22Rv1 (cell line): ENCODE measurements around the gene RBMX.
"Not testable (repeated sequence)": the region's sequence is repeated elsewhere in the genome, so short reads cannot be mapped to it uniquely, and the experiment has no call there.

ENCODE experiments used
- H3K27ac ChIP-seq: fragments of 450-650 bp; 2 replicates; pipeline ENCODE4 v1.5.1; 2017
- ZFX ChIP-seq: fragments of 450-650 bp; IDR thresholded peaks from 2 replicates; pipeline ENCODE4 v1.6.1; 2017; ENCODE audit warnings: antibody characterized with exemption, borderline replicate concordance
- TF ChIP-seq, protein P1 (sequence below): fragments of 450-650 bp; IDR thresholded peaks from 2 replicates; pipeline ENCODE4 v1.5.1; 2017; ENCODE audit warnings: mild to moderate bottlenecking

Gene RBMX

GRCh38 chrX:136880452-136881013 lies at the start of gene RBMX:
Gene RBMX (minus strand): TSS chrX:136880725. CDS start chrX:136879427, 1,298 bp downstream.
- TF ChIP-seq ZFX: no peak
- TF ChIP-seq, protein P1, sequence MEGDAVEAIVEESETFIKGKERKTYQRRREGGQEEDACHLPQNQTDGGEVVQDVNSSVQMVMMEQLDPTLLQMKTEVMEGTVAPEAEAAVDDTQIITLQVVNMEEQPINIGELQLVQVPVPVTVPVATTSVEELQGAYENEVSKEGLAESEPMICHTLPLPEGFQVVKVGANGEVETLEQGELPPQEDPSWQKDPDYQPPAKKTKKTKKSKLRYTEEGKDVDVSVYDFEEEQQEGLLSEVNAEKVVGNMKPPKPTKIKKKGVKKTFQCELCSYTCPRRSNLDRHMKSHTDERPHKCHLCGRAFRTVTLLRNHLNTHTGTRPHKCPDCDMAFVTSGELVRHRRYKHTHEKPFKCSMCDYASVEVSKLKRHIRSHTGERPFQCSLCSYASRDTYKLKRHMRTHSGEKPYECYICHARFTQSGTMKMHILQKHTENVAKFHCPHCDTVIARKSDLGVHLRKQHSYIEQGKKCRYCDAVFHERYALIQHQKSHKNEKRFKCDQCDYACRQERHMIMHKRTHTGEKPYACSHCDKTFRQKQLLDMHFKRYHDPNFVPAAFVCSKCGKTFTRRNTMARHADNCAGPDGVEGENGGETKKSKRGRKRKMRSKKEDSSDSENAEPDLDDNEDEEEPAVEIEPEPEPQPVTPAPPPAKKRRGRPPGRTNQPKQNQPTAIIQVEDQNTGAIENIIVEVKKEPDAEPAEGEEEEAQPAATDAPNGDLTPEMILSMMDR: no peak

GRCh38 chrX:136921438-136921837 lies 40.9 kb upstream of the RBMX start:
- not testable (repeated sequence) for H3K27ac ChIP-seq

More at GRCh38 chrX:136880452-136881013, at the start of gene RBMX:
- H3K27ac ChIP-seq: peak within 1 kb of the TSS; percentile 83

DNA sequence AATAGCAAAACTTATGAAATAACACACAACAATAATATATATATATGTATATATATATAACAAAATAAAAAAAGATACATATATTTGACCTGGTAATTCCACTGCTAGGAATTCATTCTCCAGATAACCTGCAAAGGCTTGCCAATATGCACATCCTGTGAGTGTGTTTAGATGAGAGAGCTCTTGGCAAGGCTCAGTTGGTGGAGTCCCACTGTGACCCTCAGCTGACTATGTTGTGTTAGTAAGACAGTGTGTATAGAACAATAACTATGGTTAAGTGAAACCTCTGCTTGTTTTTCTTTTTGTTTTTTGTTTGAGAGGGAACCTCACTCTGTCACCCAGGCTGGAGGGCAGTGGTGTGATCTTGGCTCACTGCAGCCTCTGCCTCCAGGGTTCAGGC lies 39.5 kb upstream of the RBMX start:
- TF ChIP-seq, protein P1: no peak
- TF ChIP-seq ZFX: no peak
- H3K27ac ChIP-seq: no peak overlapping the region

- TF ChIP-seq ZFX: no peak
- TF ChIP-seq, protein P1: no peak
- no peak overlapping the region for H3K27ac ChIP-seq
Observed at GRCh38 chrX:136916827-136917226, 36.3 kb upstream of the RBMX start.

DNA sequence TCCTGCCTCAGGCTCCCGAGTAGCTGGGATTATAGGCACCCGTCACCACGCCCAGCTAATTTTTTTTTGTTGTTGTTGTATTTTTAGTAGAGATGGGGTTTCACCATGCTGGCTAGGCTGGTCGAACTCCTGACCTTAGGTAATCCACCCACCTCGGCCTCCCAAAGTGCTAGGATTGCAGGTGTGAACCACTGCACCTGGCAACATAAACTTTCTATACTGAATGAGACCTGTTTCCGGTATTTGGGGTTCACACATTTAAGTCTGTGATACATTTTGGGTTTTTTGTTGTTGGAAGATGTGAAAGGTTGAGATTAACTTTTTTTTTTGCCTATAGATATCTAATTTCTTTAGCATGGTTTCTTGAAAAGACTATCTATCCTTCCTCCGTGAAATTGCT lies 31.1 kb upstream of the RBMX start:
- H3K27ac ChIP-seq: not testable (repeated sequence)

DNA sequence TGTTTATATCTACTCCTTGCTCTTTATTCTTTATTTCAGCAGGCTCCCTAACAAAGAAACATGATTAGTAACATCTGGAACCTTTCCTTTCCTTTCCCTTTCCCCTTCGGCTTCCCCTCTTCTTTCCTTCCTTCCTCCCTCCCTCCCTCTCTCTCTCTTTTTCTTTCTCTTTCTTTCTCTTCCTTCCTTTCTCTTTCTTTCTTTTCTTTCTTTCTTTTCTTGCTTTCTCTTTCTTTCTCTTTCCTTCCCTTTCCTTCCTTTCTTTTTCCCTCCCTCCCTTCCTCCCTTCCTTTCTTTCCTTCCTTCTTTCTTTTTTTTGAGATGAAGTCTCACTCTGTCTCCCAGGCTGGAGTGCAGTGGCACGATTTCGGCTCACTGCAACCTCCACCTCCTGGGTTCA lies 30.7 kb upstream of the RBMX start:
- H3K27ac ChIP-seq: no peak overlapping the region
- TF ChIP-seq, protein P1: no peak
- no peak for TF ChIP-seq ZFX

GRCh38 chrX:136910565-136911035 lies 30.1 kb upstream of the RBMX start:
- H3K27ac ChIP-seq: peak overlapping the region; percentile 89; the same call in 1 of the 2 replicates
- TF ChIP-seq ZFX: no peak
- TF ChIP-seq, protein P1: no peak

- peak overlapping the region; percentile 89 for H3K27ac ChIP-seq
- TF ChIP-seq ZFX: no peak
- TF ChIP-seq, protein P1: no peak
Observed at GRCh38 chrX:136909706-136910564, 29.4 kb upstream of the RBMX start.
